Measurements from ENCODE around the gene PHEX.

Gene PHEX

GRCh38 chrX:22110729-22111494, 78.8 kb downstream of the PHEX start:
- no peak for DNase-seq

- no peak for DNase-seq
Observed at GRCh38 chrX:22116605-22117546, 84.8 kb downstream of the PHEX start.

GRCh38 chrX:22117633-22118032, 85.5 kb downstream of the PHEX start:
- DNase-seq, result no peak

- no peak for DNase-seq
Observed at GRCh38 chrX:22118161-22118830, 86.2 kb downstream of the PHEX start.

- DNase-seq, result no peak
Observed at GRCh38 chrX:22121161-22121560, 89.0 kb downstream of the PHEX start.

GRCh38 chrX:22122510-22122909, 90.4 kb downstream of the PHEX start:
- DNase-seq, result no peak

- no peak for DNase-seq
Observed at GRCh38 chrX:22124098-22124497, 92.0 kb downstream of the PHEX start.

GRCh38 chrX:22125481-22125880, 93.4 kb downstream of the PHEX start:
- no peak for DNase-seq

GRCh38 chrX:22126327-22126726, 94.2 kb downstream of the PHEX start:
- no peak for DNase-seq

- DNase-seq, result no peak
Observed at GRCh38 chrX:22128961-22129360, 96.8 kb downstream of the PHEX start.

- no peak for DNase-seq
Observed at GRCh38 chrX:22134681-22135080, 102.6 kb downstream of the PHEX start.

- no peak for DNase-seq
Observed at GRCh38 chrX:22135171-22135711, 103.1 kb downstream of the PHEX start.

GRCh38 chrX:22135994-22136684, 104.0 kb downstream of the PHEX start:
- no peak for DNase-seq

- no peak for DNase-seq
Observed at GRCh38 chrX:22136711-22137110, 104.6 kb downstream of the PHEX start.

- no peak for DNase-seq
Observed at GRCh38 chrX:22139822-22140221, 107.7 kb downstream of the PHEX start.

- no peak for DNase-seq
Observed at GRCh38 chrX:22141047-22141730, 109.1 kb downstream of the PHEX start.

GRCh38 chrX:22147214-22147613, 115.1 kb downstream of the PHEX start:
- no peak for DNase-seq

GRCh38 chrX:22147942-22148341, 115.8 kb downstream of the PHEX start:
- no peak for DNase-seq

GRCh38 chrX:22148565-22148964, 116.4 kb downstream of the PHEX start:
- DNase-seq, result no peak

GRCh38 chrX:22150371-22150770, 118.2 kb downstream of the PHEX start:
- DNase-seq, result no peak

- no peak for DNase-seq
Observed at GRCh38 chrX:22155126-22155525, 123.0 kb downstream of the PHEX start.

GRCh38 chrX:22159071-22159470, 126.9 kb downstream of the PHEX start:
- DNase-seq, result no peak

Measured in activated CD4-positive, alpha-beta T cell treated with anti-CD3 and anti-CD28 coated beads, Interleukin-2, amount 50 U/mL, for 1 hour (primary cell).